Jurkat, Clone E6-1 (cell line): Measurements from ENCODE around the gene SLX9.
A peak's percentile ranks its signal among the peaks of the same experiment; 100 is the strongest.

ENCODE experiments used
- DNase-seq: peaks from one replicate; pipeline ENCODE4 v3.0.0-alpha.2; 2011; ENCODE audit warnings: low read depth, low spot score
- H3K4me3 ChIP-seq: 2 replicates; pipeline ENCODE4 v1.5.1; 2011; ENCODE audit warnings: mild to moderate bottlenecking, low read length, control low read depth, moderate library complexity

The SLX9 gene

DNA sequence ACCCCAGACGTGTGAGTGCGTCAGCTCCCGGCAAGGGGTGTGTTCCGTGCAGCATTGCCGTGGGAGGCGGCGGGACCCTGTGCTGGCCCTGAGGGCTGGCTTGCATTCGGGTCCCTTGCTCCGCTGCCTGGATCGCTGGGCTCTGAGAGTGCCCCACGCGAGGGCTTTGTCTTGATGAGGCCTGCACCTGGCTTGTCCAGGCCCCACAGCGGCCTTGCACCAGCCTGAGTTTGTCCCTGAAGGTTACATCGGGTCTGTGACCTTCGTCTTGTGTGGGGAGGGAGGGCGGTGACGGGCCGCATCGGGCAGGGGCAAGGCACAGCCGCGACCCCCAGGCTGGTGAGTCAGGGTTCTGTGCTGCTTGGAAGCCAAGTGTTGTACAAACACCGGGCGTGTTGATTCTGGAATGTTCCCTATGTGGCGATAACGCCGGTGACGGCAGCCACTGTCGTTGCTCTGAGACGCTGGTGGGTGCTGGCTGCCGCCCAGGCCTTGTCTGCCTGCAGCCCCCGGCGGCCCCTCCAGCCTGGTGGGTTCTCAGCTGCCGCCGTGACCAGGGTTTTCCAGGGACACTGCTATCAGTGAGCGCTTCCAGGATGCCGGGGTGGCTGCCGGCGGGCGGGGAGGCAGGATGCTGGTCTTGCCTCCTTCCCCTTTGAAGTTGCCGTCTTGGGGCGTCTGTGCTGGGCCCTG lies 42.9 kb downstream of the SLX9 start:
- H3K4me3 ChIP-seq: no peak overlapping the region
- no peak for DNase-seq

DNA sequence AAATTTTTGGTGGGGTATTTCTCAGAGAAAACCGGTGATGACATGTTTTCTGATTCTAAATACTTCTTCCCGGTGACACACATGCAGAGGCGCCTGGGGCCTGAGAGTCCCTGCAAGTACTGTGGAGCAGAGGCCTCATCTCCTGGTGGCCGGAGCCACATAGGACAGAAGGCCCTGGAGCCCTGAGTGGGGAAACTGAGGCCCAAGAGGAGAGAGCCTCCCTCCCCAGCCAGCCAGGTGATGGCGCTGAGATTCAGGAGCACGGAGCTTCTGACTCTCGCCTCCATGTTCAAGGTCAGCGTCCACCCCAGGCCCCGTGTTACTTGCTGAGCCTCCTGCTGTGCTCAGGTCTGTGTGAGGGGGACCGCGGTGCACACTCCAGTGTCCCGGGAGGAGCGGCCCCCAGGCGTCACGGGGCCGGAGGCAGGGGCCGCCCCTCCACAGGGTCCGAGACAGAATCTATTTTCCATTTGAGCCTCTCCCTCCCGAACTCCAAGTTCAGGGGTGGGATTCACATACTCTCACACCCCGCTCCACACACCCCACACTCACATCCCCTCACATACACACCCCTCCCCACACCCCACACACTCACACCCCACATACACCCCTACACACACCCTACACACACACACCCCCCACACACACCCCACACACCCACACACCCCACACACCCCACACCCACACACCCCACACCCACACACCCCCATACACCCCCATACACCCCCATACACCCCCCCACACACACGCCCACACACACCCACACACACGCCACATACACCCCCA lies 43.8 kb downstream of the SLX9 start:
- DNase-seq: no peak
- no peak overlapping the region for H3K4me3 ChIP-seq

DNA sequence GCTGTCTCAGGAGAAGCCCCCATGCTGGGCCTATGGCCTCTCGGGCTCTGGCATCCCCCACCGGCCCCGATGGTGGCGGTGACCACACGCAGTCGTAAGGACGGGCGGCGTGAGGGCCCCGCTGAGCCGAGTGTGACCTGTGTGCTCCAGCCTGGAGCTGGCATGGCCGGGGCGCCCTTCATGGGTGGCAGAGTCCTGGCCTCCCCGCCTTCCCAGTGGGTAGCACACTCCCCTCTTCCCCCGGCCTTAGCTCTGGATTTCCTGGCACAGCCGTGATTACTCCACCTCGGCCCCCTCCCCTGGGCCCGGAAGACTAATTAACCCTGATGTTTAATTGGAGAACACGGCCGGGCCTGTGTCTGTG lies 44.6 kb downstream of the SLX9 start:
- DNase-seq: no peak
- no peak overlapping the region for H3K4me3 ChIP-seq

DNA sequence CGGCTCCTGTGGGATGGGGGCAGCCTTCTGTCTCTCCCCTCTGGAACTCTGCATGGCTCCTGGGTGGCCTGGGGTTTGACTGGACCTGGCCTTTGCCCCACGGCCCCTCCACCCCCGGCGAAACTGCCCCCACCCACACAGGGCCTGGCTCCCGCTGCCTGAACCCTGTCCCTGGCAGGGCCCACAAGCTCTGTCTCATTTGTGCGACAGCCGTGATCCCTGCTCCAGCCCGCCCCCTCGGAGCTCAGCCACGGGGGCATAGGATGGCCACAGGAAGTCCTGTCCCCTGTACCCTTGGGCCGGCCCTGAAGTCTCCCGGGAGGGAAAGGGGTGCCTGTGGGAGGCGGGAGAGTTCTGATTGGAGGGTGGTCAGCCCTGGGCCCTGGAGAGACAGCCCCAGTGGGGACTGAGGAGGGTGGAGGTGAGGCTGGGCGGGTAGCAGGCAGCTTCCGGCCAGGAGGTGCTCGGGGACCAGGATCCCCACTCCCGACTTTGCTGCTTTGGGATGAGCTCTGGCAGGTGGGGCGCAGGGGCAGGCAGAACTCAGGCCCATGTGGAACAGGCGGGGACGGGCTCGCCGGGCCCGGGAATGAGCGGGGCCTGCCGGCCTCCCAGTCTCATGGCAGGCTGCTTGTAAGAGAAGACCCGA lies 45.1 kb downstream of the SLX9 start:
- DNase-seq: no peak
- no peak overlapping the region for H3K4me3 ChIP-seq

DNA sequence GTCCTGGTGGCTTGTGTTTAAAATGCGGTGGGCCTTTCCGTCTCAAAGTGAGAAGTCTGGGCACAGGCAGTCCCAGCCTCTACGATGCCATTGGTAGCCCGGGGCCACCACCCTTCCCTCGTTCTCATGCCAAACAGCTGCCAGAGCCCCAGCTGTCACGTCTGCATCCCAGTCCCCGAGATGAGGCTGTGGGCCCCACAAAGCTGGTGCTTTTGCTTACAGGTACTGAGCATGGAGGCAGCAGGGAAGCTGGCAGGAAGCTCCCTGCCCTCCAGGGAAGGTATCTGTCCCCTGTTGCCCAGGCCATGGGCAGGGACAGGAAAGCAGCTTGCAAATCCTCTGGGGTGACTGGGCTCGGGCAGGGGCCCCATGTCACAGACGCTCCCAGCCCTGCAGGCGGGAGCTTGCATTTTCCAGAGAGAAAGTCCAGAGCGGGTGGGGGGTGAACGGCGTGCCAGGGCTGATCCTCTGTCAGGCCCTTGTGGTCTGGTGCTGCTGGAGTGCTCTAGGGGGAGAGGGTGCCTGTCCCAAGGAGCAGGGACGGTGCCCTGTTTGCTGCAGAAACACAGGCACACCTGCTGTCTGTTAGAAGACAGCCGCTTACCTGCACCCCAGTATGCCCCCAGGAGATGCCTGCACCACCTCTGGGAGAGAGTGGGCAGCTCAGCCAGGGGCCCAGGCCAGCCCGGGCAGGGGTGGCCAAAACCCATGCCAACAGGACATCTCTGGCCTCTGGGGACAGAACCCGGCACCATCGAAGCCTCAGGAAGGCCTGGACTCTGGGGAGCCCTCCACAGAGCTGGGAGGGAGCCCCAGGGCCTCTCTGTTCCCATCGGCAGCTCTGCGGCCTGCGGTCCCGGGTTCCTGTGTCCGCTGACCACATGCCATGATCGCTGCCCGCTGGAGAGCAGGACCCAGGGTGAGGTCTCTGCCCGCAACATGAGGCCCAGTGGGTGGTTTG lies 45.9 kb downstream of the SLX9 start:
- no peak for DNase-seq
- H3K4me3 ChIP-seq: no peak overlapping the region

DNA sequence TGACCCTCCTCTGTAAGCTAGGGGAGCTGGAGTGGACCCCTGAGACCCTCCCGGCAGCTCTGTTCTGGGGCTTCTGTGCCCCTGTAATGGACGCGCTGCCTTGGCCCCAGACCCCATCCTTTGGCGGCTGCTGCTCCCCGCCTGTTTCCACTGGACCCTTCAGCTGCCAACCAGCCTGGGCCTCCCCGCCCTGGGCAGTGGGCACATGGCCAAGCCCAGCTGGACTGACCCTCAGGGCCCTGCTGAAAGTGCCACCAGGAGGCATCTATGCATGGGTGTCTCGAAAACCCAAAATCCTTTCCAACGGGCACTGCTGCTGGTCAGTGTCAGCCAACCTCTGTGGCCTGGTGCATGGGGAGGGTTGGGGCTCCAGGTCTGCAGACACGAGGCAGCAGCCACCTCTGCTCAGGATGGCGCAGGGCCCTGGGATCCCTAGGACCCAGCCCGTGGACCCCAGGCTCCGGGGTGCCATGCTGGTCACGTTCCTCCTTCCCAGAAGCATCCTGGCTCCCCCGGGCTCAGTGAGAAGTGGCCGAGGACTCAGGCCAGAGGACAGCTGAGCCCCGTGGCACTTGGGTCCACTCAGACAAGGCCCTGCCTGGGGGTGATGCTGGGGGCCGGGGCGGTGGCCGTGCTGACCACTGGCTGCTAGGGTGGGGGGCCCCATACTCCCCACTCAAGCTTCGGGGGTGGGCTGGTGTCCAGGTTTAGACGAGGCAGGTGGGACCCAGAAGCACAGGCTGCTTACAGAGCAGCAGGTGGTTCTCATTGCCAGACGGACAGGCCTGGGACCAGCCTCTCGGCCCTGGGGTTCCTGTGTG lies 46.9 kb downstream of the SLX9 start:
- DNase-seq: no peak
- no peak overlapping the region for H3K4me3 ChIP-seq

DNA sequence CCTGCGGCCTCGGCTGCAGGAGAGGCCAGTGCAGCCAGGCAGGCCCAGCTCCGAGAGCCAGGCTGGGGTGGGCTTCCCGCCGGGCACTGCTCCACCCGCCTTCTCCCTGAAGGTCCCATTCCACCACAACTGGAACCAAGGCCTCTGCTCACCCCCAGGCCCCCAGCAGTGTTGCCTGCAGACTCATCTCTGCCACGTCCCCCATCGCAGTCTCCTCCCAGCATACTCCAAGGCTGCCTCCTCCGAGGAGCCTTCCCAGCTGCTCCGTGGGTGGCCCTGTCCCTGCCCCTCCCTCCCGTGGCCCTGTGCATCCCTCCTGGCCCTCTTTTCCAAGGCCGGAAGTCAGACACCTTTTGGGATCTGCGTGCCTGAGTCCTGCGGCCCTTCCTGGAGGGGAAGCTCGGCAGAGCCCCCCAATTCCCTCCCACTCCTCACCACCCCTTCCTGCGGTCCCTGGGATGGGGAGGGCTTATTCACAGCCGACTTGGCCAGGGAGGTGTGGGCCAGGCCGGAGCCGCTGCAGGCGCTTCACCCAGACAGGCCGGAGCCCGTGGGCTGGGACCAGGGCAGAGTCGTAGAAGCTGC lies 47.6 kb downstream of the SLX9 start:
- DNase-seq: no peak
- H3K4me3 ChIP-seq: no peak overlapping the region

DNA sequence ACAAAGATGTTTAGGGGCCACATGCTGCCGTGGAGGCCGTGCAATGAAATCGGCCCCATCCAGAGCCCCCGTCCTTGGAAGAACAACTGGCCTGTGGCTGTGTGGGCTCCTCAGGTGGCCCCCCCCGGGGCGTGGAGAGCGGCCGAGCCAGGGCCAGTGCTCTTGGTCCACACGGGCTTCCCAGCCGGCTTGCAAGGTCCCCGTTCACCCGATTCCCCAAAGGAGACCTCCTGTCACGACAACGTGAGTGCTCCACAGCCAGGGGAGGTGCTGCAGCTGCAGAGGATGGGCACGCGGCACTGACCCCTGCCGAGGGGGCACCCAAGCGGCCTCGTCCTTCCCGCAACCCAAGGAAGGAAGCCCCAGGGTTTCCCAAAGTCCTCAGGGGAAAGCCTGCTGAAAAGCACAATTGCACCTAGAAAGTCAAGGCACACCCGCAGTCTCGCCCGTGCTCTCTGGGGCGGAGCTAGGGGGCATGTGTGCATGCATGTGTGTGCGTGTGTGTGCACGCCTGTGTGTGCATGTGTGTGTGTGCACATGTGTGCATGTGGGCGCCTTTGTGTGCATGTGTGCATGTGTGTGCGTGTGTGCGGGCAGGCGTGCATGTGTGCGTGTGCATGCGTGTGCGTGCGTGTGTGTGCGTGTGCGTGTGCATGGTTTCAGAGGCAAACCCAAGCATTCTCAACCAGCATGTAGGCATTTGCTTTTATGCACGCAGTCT lies 48.2 kb downstream of the SLX9 start:
- no peak overlapping the region for H3K4me3 ChIP-seq
- DNase-seq: no peak

DNA sequence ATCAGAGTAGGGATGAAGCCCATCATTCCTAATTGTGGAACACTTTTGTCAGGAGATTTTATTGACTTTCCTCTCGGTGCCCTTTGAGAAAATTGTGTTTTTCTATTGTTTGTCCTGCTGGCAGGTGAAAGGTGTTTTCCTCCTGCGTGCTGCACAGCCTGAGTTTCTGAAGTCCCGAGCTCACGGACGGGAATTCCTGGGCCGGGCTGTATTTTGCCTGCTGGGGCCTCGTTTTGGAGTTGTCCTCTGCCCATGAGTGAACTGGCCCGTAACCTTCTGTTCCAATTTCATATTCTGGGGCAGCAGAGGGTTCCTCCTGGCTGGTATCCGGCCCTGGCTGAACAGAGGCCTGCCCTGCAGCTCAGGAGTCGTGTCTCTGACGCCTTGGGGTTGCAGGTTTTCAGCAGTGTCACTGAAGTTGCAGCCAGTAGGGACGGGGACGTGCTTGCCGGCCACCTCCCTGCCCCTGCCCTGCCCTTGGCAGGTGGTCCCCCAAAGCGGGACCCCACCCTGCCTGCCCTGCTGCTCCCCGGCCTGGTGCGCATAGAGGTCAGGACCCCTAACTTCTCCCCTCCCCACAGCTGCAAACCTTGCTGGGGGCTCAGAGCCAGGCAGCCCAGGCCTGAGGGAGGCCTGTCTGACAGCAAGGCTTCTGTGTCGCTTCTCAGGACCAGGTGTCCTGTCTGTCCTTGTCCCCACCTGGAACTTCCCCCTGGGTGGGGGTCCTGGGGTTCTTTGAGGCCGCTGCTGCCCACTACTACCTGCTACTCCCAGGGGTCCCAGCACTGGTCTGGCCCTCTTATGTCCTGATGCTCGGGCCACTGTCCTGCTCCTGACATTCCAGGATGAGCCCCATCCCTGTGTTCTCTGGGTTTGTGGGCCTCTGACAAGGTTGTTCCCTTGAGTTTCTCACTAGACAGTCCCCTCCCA lies 49.0 kb downstream of the SLX9 start:
- no peak overlapping the region for H3K4me3 ChIP-seq
- DNase-seq: no peak

DNA sequence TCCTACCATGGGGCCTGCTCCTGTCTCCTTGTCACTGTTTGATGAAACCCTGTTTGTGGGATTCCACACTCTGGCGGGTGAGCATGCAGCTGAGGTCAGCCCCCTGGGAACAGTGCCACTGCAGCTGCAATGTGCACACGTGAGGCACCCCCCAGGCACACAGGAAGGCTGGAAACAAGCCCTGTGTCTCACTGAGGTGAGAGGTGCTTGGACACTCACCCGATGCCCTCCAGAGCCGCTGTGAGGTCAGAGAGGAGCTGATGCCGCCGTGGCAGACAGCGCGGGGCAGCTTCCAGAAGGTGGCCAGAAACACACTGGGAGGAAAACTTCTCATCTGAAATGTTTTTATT lies 49.7 kb downstream of the SLX9 start:
- DNase-seq: peak; percentile 60
- H3K4me3 ChIP-seq: no peak overlapping the region

DNA sequence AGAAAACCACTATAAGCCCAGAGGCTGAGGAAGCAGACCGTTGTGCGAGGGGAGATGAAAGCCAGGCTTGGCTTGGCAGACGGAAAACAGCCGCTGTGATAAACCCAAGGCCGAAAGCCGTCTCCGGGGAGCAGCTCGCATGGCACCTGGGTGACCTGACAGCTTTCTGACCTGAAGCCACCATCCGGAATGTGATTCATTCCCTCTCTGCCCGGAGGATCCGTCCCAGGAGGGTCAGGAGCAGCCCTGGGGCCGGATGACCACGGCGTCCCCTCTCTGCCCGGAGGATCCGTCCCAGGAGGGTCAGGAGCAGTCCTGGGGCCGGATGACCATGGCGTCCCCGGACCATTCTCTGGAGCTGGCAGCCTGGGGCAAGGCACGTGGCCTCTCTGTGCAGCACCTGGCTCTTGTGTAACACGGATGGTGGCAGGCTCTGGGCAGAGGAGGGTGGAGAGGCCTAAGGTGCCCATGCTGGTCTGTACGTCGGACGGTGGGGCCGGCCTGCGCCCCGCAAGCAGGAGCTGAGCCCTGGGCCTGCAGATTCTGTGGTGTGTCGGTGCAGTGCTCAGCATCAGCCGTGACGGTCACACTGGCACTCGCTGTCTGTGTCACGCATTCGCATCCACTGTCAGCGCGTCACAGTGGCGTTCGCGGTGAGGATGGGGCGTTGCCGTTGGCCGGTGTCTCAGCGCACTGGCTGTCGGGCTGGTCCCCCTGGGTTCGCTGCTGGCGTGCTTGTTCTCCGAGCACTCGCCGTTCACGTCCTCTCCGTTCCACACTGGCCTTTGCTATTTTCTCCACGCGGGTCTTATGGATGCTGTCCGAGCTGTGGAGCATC lies 50.3 kb downstream of the SLX9 start:
- no peak for DNase-seq
- H3K4me3 ChIP-seq: no peak overlapping the region

DNA sequence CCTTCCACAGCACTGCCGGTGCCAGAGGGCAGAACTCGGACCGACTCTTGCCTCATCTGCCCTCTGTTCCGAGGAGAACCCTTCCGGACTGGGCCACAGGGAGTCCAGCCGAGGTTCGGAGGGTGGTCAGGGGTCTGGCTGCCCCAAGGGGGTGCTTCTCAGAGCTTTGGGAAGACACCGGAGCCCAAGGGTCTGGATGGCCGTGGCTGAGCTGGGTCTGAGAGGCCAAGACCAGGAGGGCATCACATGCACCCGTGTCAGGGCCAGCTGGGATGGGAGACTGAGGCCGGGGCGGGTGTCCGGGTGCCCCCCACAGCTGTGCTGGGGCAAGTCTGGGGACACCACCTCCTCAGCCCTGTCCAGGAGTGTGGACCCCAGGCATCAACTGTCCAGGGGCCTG lies 51.1 kb downstream of the SLX9 start:
- H3K4me3 ChIP-seq: no peak overlapping the region
- DNase-seq: no peak

DNA sequence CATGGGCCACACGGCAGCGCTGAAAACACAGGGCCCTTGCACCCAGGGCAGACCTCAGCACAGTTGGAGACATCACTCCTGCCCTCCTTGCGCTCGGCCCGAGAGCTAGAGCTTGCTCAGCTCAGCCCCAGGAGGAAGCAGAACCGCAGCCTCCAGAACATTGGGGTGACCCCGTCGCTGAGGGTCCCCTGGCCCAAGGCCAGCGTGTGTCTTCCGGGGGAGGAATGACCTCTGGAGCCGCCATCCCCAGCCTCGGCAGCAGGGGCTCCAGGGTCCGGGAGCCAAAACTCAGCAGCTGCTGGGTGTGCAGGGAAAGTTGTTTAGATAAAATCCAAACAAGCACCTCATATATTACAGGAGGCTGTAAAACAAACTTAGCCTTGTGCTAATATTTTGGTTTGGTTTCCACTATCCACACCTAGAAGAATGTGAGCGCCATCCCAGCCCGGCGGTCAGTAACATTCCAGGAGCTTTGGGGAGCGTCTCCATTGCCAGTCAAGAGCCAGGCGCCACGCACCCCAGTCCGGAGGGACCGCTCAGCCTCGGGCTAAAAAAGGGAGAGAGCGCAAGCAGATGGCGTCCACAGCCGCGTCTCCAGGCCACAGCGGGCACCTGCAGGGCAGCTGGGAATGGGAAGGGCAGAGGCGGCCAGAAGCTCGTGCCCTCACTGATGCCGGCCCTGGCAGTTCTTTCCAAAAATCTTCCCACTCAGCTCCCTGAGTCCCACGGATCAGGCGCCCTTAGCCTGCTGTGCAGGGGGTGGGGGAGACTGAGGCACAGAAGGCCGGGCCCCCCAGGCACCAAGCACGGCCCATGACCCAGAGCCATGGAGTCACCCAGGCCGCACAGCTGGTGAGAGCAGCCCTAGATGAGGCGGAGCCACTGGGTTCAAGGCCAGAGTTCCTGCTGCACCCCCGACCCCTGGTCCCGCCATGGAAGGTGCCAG lies 52.0 kb downstream of the SLX9 start:
- no peak overlapping the region for H3K4me3 ChIP-seq
- no peak for DNase-seq

DNA sequence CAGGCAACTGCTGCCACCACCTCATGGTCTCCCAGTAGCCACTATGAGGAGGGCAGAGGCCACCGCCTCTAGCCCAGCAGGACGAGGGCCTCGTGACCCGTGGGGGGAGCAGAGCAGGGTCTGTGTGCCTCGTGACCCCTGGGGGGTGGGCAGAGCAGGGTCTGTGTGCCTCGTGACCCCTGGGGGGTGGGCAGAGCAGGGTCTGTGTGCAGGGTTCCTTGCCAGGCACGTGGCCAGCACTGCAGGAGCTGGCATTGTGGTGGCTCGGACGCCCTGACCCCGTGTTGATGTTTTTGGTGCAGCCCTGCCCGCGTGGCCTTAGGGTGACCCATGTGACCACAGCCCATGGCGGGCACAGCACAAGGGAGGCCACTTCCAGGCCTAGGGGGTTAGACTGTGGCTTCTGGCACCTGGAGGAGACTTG lies 52.8 kb downstream of the SLX9 start:
- no peak for DNase-seq
- no peak overlapping the region for H3K4me3 ChIP-seq
